Measurements from ENCODE around the gene EMILIN2.
"Not testable (repeated sequence)": the region's sequence is repeated elsewhere in the genome, so short reads cannot be mapped to it uniquely, and the experiment has no call there.

The EMILIN2 gene

GRCh38 chr18:2846636-2847316, at the start of gene EMILIN2:
EMILIN2 (plus strand) TSS chr18:2847006; CDS start chr18:2847189, 183 bp downstream.
- DNase-seq: no peak

- DNase-seq: no peak
These were observed 48.9 kb upstream of the EMILIN2 start for GRCh38 chr18:2797951-2798350.

GRCh38 chr18:2799369-2799768, 47.4 kb upstream of the EMILIN2 start:
- no peak for DNase-seq

- DNase-seq: no peak
These were observed 40.5 kb upstream of the EMILIN2 start for GRCh38 chr18:2805970-2806943.

- DNase-seq: not testable (repeated sequence)
These were observed 38.2 kb upstream of the EMILIN2 start for GRCh38 chr18:2808640-2809039.

- not testable (repeated sequence) for DNase-seq
These were observed 37.1 kb upstream of the EMILIN2 start for GRCh38 chr18:2809666-2810183.

- no peak for DNase-seq
These were observed 35.4 kb upstream of the EMILIN2 start for GRCh38 chr18:2811416-2811815.

GRCh38 chr18:2814928-2815327, 31.9 kb upstream of the EMILIN2 start:
- DNase-seq: no peak

GRCh38 chr18:2818281-2818680, 28.5 kb upstream of the EMILIN2 start:
- no peak for DNase-seq

- DNase-seq: no peak
These were observed 25.1 kb upstream of the EMILIN2 start for GRCh38 chr18:2821695-2822094.

GRCh38 chr18:2822213-2822921, 24.4 kb upstream of the EMILIN2 start:
- DNase-seq: no peak

- no peak for DNase-seq
These were observed 23.6 kb upstream of the EMILIN2 start for GRCh38 chr18:2823202-2823601.

GRCh38 chr18:2823966-2824365, 22.8 kb upstream of the EMILIN2 start:
- DNase-seq: no peak

GRCh38 chr18:2824865-2825264, 21.9 kb upstream of the EMILIN2 start:
- no peak for DNase-seq

GRCh38 chr18:2825613-2826175, 21.1 kb upstream of the EMILIN2 start:
- DNase-seq: no peak

GRCh38 chr18:2826581-2826980, 20.2 kb upstream of the EMILIN2 start:
- no peak for DNase-seq

- DNase-seq: no peak
These were observed 19.7 kb upstream of the EMILIN2 start for GRCh38 chr18:2827061-2827460.

GRCh38 chr18:2836118-2836517, 10.7 kb upstream of the EMILIN2 start:
- not testable (repeated sequence) for DNase-seq

GRCh38 chr18:2837290-2837689, 9.5 kb upstream of the EMILIN2 start:
- not testable (repeated sequence) for DNase-seq

GRCh38 chr18:2839202-2839601, 7.6 kb upstream of the EMILIN2 start:
- DNase-seq: no peak

- no peak for DNase-seq
These were observed 6.3 kb upstream of the EMILIN2 start for GRCh38 chr18:2840521-2840920.

- no peak for DNase-seq
These were observed 3.7 kb upstream of the EMILIN2 start for GRCh38 chr18:2843146-2843545.

- no peak for DNase-seq
These were observed 1.6 kb upstream of the EMILIN2 start for GRCh38 chr18:2845172-2845571.

All from NCI-H2029 (cell line).